ENCODE measurements around the gene TMEM151B. TPM values are rescaled to one million over a fixed set of nuclear protein-coding genes. Genes with fewer than 3 reads are reported as not detected.

The TMEM151B gene
- total and polyA plus RNA-seq, 9 of the 15 experiments (the other 6 are each of a cell fraction or from before 2014, with no cell fraction given), result not detected

- Histone ChIP-seq H3K27ac (ENCODE audit: extremely low read depth, low read depth, low read length) (peak within 1 kb of the TSS; percentile 74), H4K20me1 (replicated peaks; ENCODE audit: control insufficient read depth, insufficient read depth, low read length) (peaks cover 3% of the 10 kb centered on the region; the same call in 1 of the 2 replicates), H3K36me3 (ENCODE audit: control insufficient read depth, insufficient read depth, low read length) (peaks cover 26% of the 10 kb centered on the region; the same call in 1 of the 3 replicates), H3K9me3 (replicated peaks; ENCODE audit: control insufficient read depth, insufficient read depth, low read depth, low read length) (no peaks in the 10 kb centered on the region), H2AFZ (ENCODE audit: low read depth, low read length) (peak within 1 kb of the TSS; percentile 86), H3K9me1 (ENCODE audit: control insufficient read depth, insufficient read depth, low read length) (no peaks in the 10 kb centered on the region), H3K4me1 (replicated peaks in 1 of 2; ENCODE audit: control insufficient read depth in 2 of 2, insufficient read depth in 2 of 2, low read length in 2 of 2) (peaks cover 19 to 31% of the 10 kb centered on the region in 2 experiments; a peak in 4 of 5 replicates), H3K9ac (ENCODE audit: insufficient read depth in 1 of 2, low read depth in 2 of 2, low read length in 2 of 2) (peak within 1 kb of the TSS; percentile 74 to 94), H3K4me2 (ENCODE audit: insufficient read depth, low read length) (peak within 1 kb of the TSS; percentile 90), H3K4me3 (peak within 1 kb of the TSS; percentile 83), H3K27me3 (ENCODE audit: control insufficient read depth in 2 of 2, insufficient read depth in 2 of 2, low read length in 2 of 2) (peaks cover 16 to 17% of the 10 kb centered on the region in 2 experiments), H3K79me2 (ENCODE audit: control insufficient read depth, insufficient read depth, low read length) (peaks cover 17% of the 10 kb centered on the region)
- ChIA-PET CTCF (ENCODE audit: low intra/inter-chr PET ratio) (interaction anchor here (0.6 to 1.0 kb wide), 2 partner anchors 73 to 168 kb away, joined by 3 to 5 read pairs; no protein-coding TSS in a partner anchor), POLR2A (interaction anchor here (0.6 to 8.2 kb wide), 6 partner anchors 10 to 133 kb away, joined by 3 to 69 read pairs (median 4); partner anchors contain the start of genes CDC5L and HSP90AB1)
- whole genome bisulfite sequencing (ENCODE audit: insufficient coverage, low coverage, missing lambda C conversion rate), result 0% methylated on average over 50 of the region's 72 CpGs
- FAIRE-seq (peak; percentile 58), ATAC-seq (peak; percentile 84), DNase-seq (ENCODE audit: extremely low read depth in 1 of 4, low spot score in 3 of 4) (peak; percentile 95 to 99 (median 99))
- in situ Hi-C loops (cut with MboI) (loop anchor here (5.0 kb wide), 1 partner anchor 77 kb away; the partner anchor contains the start of gene SPATS1), intact Hi-C loops (cut with micrococcal nuclease) (loop anchor here (5.0 kb wide), 1 partner anchor 168 kb away; no protein-coding TSS in a partner anchor)
- BruUV-seq (replicated peaks), result no TSS peak
- TF ChIP-seq MXI1 (IDR thresholded peaks at IDR 0.05; ENCODE audit: low read depth, low read length) (peak; percentile 87; the same call in 1 of the 2 replicates), MECOM (CRISPR knock-in tag; IDR thresholded peaks at IDR 0.05) (no peak), CC2D1A (IDR thresholded peaks at IDR 0.05) (no peak), HSF4 (CRISPR knock-in tag; IDR thresholded peaks at IDR 0.05; ENCODE audit: borderline replicate concordance) (no peak), ZNF431 (CRISPR knock-in tag; IDR thresholded peaks at IDR 0.05) (no peak), NUFIP1 (IDR thresholded peaks at IDR 0.05; ENCODE audit: partially characterized antibody) (no peak), DACH1 (IDR thresholded peaks at IDR 0.05; ENCODE audit: partially characterized antibody) (no peak), ZNF764 (CRISPR knock-in tag; IDR thresholded peaks at IDR 0.05; ENCODE audit: low read depth) (no peak), TBL1XR1 (IDR thresholded peaks at IDR 0.05; ENCODE audit: low read length in 2 of 2) (0 out of 4 replicates have a peak, but pooled peaks of 1 of the 2 experiments have one; percentile 12), RAD21 (CRISPR knock-in tag; conservative IDR thresholded peaks at IDR 0.05 in 1 of 2, IDR thresholded peaks at IDR 0.05 in 1 of 2) (peak; percentile 23 to 75; a peak in 2 of 4 replicates), SIN3B (IDR thresholded peaks at IDR 0.05; ENCODE audit: low read depth) (peak; percentile 53), HMGN3 (IDR thresholded peaks at IDR 0.05; ENCODE audit: borderline replicate concordance, extremely low read depth, insufficient read length, low read depth, low read length) (peak; percentile 38), KLF13 (tag; IDR thresholded peaks at IDR 0.05; ENCODE audit: borderline replicate concordance, low read depth) (0 out of 2 replicates have a peak, but pooled peaks have one; percentile 18), RBBP5 (IDR thresholded peaks at IDR 0.05; ENCODE audit: borderline replicate concordance, insufficient read depth, low read length, poor library complexity, severe bottlenecking) (peak; percentile 80)
- TF ChIP-seq, protein P1, sequence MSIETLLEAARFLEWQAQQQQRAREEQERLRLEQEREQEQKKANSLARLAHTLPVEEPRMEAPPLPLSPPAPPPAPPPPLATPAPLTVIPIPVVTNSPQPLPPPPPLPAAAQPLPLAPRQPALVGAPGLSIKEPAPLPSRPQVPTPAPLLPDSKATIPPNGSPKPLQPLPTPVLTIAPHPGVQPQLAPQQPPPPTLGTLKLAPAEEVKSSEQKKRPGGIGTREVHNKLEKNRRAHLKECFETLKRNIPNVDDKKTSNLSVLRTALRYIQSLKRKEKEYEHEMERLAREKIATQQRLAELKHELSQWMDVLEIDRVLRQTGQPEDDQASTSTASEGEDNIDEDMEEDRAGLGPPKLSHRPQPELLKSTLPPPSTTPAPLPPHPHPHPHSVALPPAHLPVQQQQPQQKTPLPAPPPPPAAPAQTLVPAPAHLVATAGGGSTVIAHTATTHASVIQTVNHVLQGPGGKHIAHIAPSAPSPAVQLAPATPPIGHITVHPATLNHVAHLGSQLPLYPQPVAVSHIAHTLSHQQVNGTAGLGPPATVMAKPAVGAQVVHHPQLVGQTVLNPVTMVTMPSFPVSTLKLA (conservative IDR thresholded peaks at IDR 0.05), result peak; percentile 74 to 89
- TF ChIP-seq, protein P2, sequence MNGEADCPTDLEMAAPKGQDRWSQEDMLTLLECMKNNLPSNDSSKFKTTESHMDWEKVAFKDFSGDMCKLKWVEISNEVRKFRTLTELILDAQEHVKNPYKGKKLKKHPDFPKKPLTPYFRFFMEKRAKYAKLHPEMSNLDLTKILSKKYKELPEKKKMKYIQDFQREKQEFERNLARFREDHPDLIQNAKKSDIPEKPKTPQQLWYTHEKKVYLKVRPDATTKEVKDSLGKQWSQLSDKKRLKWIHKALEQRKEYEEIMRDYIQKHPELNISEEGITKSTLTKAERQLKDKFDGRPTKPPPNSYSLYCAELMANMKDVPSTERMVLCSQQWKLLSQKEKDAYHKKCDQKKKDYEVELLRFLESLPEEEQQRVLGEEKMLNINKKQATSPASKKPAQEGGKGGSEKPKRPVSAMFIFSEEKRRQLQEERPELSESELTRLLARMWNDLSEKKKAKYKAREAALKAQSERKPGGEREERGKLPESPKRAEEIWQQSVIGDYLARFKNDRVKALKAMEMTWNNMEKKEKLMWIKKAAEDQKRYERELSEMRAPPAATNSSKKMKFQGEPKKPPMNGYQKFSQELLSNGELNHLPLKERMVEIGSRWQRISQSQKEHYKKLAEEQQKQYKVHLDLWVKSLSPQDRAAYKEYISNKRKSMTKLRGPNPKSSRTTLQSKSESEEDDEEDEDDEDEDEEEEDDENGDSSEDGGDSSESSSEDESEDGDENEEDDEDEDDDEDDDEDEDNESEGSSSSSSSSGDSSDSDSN (IDR thresholded peaks at IDR 0.05; ENCODE audit: borderline replicate concordance in 1 of 2, low read depth in 2 of 2, low read length in 2 of 2), result peak in 1 of 2 experiments; percentile 88; a peak in 2 of 4 replicates
These were observed 5.1 kb upstream of the TMEM151B start, which contains the start of gene NFKBIE for GRCh38 chr6:44265007-44265721. TSS of gene NFKBIE (minus strand) at chr6:44265551. CDS start at chr6:44265346, 205 bp downstream.

Data from K562 (cell line).